Memory B cell (primary cell): Measurements from ENCODE around the gene SCAF4.
"Not testable (repeated sequence)": the region's sequence is repeated elsewhere in the genome, so short reads cannot be mapped to it uniquely, and the experiment has no call there.

Experiments
- ATAC-seq: fragments of 150-1000 bp; cut with Tn5 transposase; 2 replicates; pipeline ENCODE4 v1.10.0; 2021; ENCODE audit warnings: low read depth, mild to moderate bottlenecking, moderate library complexity
- DNase-seq, 2 donors: peaks; one replicate each; pipeline ENCODE4 v3.0.0; 2022; ENCODE audit warnings: low spot score in 2 of 2
- H3K27ac Mint-ChIP-seq: one replicate; pipeline ENCODE4 v1.8.0; 2022; ENCODE audit warnings: mild to moderate bottlenecking, moderate library complexity, mixed read lengths
- H3K27me3 Mint-ChIP-seq: one replicate; pipeline ENCODE4 v1.8.0; 2022; ENCODE audit warnings: mixed read lengths
- H3K36me3 Mint-ChIP-seq: one replicate; pipeline ENCODE4 v1.8.0; 2022; ENCODE audit warnings: mild to moderate bottlenecking, mixed read lengths
- H3K4me1 Mint-ChIP-seq: one replicate; pipeline ENCODE4 v1.8.0; 2022; ENCODE audit warnings: mixed read lengths
- H3K4me3 Mint-ChIP-seq: one replicate; pipeline ENCODE4 v1.8.0; 2022; ENCODE audit warnings: mild to moderate bottlenecking, moderate library complexity, mixed read lengths
- H3K9me3 Mint-ChIP-seq: one replicate; pipeline ENCODE4 v1.8.0; 2022; ENCODE audit warnings: mixed read lengths

Gene SCAF4

GRCh38 chr21:31665869-31666268 lies 66.0 kb downstream of the SCAF4 start:
- not testable (repeated sequence) for H3K9me3 Mint-ChIP-seq, H3K27me3 Mint-ChIP-seq, DNase-seq, ATAC-seq, H3K4me3 Mint-ChIP-seq, H3K27ac Mint-ChIP-seq
- Mint-ChIP-seq H3K4me1 (peaks cover 23% of the 10 kb centered on the region), H3K36me3 (peaks cover 17% of the 10 kb centered on the region)

DNA sequence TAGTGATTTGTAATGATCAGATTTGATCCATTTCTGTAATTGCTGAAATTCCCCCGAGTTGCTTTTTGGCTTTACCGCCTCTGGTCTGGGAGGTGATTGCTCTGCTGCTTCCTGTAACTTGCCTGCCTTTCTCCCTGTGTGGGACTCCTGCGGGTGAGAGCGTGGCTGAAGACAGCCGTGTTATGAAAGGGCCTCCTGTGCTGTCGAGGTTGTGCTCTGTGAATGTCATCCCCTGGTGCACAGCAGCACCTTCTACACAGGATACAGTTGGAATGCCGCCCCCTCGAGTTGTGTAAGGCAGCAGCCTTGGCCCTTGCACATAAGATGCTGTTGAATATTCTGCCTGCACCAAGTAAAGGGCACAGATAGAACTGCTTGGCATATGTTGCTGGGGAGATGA lies 66.5 kb downstream of the SCAF4 start:
- peaks cover 14% of the 10 kb centered on the region for H3K36me3 Mint-ChIP-seq
- no peaks in the 10 kb centered on the region for H3K9me3 Mint-ChIP-seq
- no peak overlapping the region for H3K4me3 Mint-ChIP-seq
- ATAC-seq (no peak), DNase-seq (no peak)
- peaks cover 24% of the 10 kb centered on the region for H3K4me1 Mint-ChIP-seq
- no peaks in the 10 kb centered on the region for H3K27me3 Mint-ChIP-seq
- no peak overlapping the region for H3K27ac Mint-ChIP-seq

GRCh38 chr21:31663584-31664249 lies 68.2 kb downstream of the SCAF4 start:
- Mint-ChIP-seq H3K27me3 (no peaks in the 10 kb centered on the region), H3K27ac (peak overlapping the region; percentile 25), H3K4me1 (peaks cover 26% of the 10 kb centered on the region), H3K9me3 (no peaks in the 10 kb centered on the region), H3K36me3 (peaks cover 13% of the 10 kb centered on the region), H3K4me3 (no peak overlapping the region)
- no peak for DNase-seq
- no peak for ATAC-seq

GRCh38 chr21:31660591-31660990 lies 71.3 kb downstream of the SCAF4 start:
- peak overlapping the region; percentile 85 for H3K4me3 Mint-ChIP-seq
- H3K27ac Mint-ChIP-seq: peak overlapping the region; percentile 97
- ATAC-seq (no peak), DNase-seq (no peak)
- peaks cover 9% of the 10 kb centered on the region for H3K36me3 Mint-ChIP-seq
- H3K9me3 Mint-ChIP-seq: no peaks in the 10 kb centered on the region
- H3K27me3 Mint-ChIP-seq: no peaks in the 10 kb centered on the region
- peaks cover 27% of the 10 kb centered on the region for H3K4me1 Mint-ChIP-seq

- DNase-seq (peak in 1 of 2 donors; percentile 7), ATAC-seq (peak; percentile 10)
- Mint-ChIP-seq H3K4me1 (peaks cover 25% of the 10 kb centered on the region), H3K27ac (peak overlapping the region; percentile 97), H3K27me3 (no peaks in the 10 kb centered on the region), H3K4me3 (peak overlapping the region; percentile 85), H3K9me3 (no peaks in the 10 kb centered on the region), H3K36me3 (peaks cover 6% of the 10 kb centered on the region)
Observed at GRCh38 chr21:31660259-31660565, 71.7 kb downstream of the SCAF4 start.

GRCh38 chr21:31659536-31660258 lies 72.2 kb downstream of the SCAF4 start, which contains the start of gene SOD1:
TSS of gene SOD1 (plus strand) at chr21:31659693. CDS start at chr21:31659770, 77 bp downstream.
- no peaks in the 10 kb centered on the region for H3K27me3 Mint-ChIP-seq
- H3K36me3 Mint-ChIP-seq: peaks cover 6% of the 10 kb centered on the region
- H3K27ac Mint-ChIP-seq: peak within 1 kb of the TSS; percentile 97
- peak; percentile 95 for ATAC-seq
- peak within 1 kb of the TSS; percentile 100 for H3K4me3 Mint-ChIP-seq
- H3K9me3 Mint-ChIP-seq: no peaks in the 10 kb centered on the region
- peak; percentile 91 to 93 for DNase-seq
- peaks cover 29% of the 10 kb centered on the region for H3K4me1 Mint-ChIP-seq

DNA sequence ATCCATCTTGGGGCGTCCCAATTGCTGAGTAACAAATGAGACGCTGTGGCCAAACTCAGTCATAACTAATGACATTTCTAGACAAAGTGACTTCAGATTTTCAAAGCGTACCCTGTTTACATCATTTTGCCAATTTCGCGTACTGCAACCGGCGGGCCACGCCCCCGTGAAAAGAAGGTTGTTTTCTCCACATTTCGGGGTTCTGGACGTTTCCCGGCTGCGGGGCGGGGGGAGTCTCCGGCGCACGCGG lies 72.7 kb downstream of the SCAF4 start:
- Mint-ChIP-seq H3K27ac (peak overlapping the region; percentile 97), H3K4me1 (peaks cover 26% of the 10 kb centered on the region), H3K9me3 (no peaks in the 10 kb centered on the region), H3K36me3 (peaks cover 3% of the 10 kb centered on the region), H3K4me3 (peak overlapping the region; percentile 100), H3K27me3 (no peaks in the 10 kb centered on the region)
- ATAC-seq (peak; percentile 33), DNase-seq (no peak)

DNA sequence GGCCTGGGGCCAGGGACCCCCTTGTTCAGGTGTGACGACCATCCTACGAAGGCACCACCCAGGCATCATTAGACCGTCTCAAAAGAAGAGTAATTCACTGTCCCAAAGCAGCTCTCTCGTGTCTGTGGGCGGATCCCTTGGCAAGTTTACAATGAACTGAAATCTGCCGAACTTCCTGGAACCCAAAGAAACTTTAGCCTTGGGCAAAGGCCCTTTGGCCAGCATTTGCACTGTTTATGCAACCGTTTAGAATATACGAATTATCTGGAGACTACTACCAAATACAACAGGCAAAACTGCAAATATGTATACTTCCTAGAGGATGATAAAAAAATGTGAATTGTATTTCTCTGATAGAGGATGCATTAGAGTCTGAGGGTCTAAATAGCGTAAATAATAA lies 73.9 kb downstream of the SCAF4 start:
- no peaks in the 10 kb centered on the region for H3K9me3 Mint-ChIP-seq
- no peak for ATAC-seq

GRCh38 chr21:31656199-31657095 lies 75.5 kb downstream of the SCAF4 start:
- no peak for DNase-seq
- no peak for ATAC-seq
- Mint-ChIP-seq H3K36me3 (no peaks in the 10 kb centered on the region), H3K4me3 (peak overlapping the region; percentile 51), H3K9me3 (no peaks in the 10 kb centered on the region), H3K27ac (no peak overlapping the region), H3K27me3 (no peaks in the 10 kb centered on the region), H3K4me1 (peaks cover 22% of the 10 kb centered on the region)

More for the DNA sequence above, 73.9 kb downstream of the SCAF4 start:
- Mint-ChIP-seq H3K4me3 (no peak overlapping the region), H3K4me1 (peaks cover 26% of the 10 kb centered on the region), H3K27me3 (no peaks in the 10 kb centered on the region), H3K36me3 (no peaks in the 10 kb centered on the region), H3K27ac (no peak overlapping the region)
- DNase-seq: no peak

DNA sequence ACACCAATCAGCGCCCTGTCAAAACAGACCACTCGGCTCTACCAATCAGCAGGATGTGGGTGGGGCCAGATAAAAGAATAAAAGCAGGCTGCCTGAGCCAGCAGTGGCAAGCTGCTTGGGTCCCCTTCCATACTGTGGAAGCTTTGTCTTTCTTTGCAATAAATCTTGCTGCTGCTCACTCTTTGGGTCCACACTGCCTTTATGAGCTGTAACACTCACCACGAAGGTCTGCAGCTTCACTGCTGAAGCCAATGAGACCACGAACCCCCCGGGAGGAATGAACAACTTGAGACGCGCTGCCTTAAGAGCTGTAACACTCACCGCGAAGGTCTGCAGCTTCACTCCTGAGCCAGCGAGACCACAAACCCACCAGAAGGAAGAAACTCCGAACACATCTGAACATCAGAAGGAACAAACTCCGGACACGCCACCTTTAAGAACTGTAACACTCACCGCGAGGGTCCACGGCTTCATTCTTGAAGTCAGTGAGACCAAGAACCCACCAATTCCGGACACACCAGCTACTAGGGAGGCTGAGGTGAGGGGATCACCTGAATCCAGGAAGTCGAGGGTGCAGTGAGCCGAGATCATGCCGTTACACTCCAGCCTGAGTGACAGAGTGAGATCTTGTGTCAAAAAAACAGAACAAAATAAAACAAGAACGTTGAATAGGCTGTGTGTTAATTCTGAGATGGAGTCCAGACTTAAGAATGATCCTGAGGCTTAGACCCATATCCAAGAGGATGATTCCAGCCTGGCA lies 76.9 kb downstream of the SCAF4 start:
- H3K27me3 Mint-ChIP-seq, H3K9me3 Mint-ChIP-seq, H3K36me3 Mint-ChIP-seq, DNase-seq, ATAC-seq: not testable (repeated sequence)
- Mint-ChIP-seq H3K4me1 (peaks cover 17% of the 10 kb centered on the region), H3K27ac (peak overlapping the region; percentile 52), H3K4me3 (peak overlapping the region; percentile 81)

GRCh38 chr21:31654340-31654739 lies 77.6 kb downstream of the SCAF4 start:
- H3K4me3 Mint-ChIP-seq: no peak overlapping the region
- DNase-seq: no peak
- peaks cover 3% of the 10 kb centered on the region for H3K9me3 Mint-ChIP-seq
- no peaks in the 10 kb centered on the region for H3K27me3 Mint-ChIP-seq
- ATAC-seq: no peak
- H3K4me1 Mint-ChIP-seq: peaks cover 15% of the 10 kb centered on the region
- no peak overlapping the region for H3K27ac Mint-ChIP-seq
- H3K36me3 Mint-ChIP-seq: no peaks in the 10 kb centered on the region

DNA sequence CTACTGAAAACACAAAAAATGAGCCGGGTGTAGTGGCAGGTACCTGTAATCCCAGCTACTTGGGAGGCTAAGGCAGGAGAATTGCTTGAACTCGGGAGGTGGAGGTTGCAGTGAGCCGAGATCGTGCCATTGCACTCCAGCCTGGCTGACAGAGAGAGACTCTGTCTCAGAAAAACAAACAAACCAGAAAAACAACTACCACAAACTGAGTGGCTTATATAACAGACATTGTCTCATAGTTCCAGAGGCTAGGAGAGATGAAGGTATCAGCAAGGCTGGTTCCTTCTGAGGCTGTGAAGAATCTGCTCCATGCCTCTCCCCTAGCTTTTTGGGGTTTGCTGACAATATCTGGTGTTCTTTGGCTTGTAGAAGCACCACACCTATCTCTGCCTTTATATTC lies 80.4 kb downstream of the SCAF4 start:
- H3K9me3 Mint-ChIP-seq, H3K27me3 Mint-ChIP-seq, DNase-seq, H3K4me3 Mint-ChIP-seq, H3K27ac Mint-ChIP-seq, H3K36me3 Mint-ChIP-seq, ATAC-seq: not testable (repeated sequence)
- H3K4me1 Mint-ChIP-seq: peaks cover 21% of the 10 kb centered on the region

DNA sequence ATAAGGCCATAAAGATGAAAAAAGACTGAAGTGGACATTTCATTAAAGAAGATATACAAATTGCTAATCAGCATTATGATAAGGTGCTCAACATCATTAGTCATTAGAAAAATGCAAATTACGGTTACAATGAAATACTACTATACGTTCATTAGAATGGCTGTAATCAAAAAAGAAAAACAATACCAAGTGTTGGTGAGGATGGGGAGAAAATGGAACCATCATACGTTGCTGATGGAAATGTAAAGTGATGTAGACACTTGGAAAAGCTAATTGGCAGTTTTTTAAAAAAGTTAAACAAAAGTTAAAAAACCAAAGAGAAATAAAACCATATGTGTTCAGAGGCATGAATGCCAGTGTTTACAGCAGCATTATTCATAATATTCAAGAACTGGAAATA lies 81.0 kb downstream of the SCAF4 start:
- no peak overlapping the region for H3K4me3 Mint-ChIP-seq
- H3K36me3 Mint-ChIP-seq: no peaks in the 10 kb centered on the region

More for the DNA sequence above, 81.0 kb downstream of the SCAF4 start:
- Mint-ChIP-seq H3K9me3 (peaks cover 3% of the 10 kb centered on the region), H3K27me3 (no peaks in the 10 kb centered on the region), H3K27ac (no peak overlapping the region), H3K4me1 (peaks cover 22% of the 10 kb centered on the region)
- ATAC-seq (no peak), DNase-seq (no peak)
